Aorta (tissue), 5 donors: ENCODE measurements around the gene KLF11. TPM values are rescaled to one million over a fixed set of nuclear protein-coding genes. Genes with fewer than 3 reads are reported as not detected.

ENCODE experiments used
- ATAC-seq: fragments of 200-7000 bp; cut with Tn5 transposase; one replicate; pipeline ENCODE4 v1.9.1; 2022; ENCODE audit warnings: moderate library complexity; ENCODE audit not compliant: low FRiP score
- DNase-seq, 2 donors: peaks; one replicate each; pipeline ENCODE4 v3.0.0-alpha.2; 2020
- H3K27ac ChIP-seq, 2 donors: one replicate each; pipeline ENCODE4 v1.5.1; 2013; ENCODE audit warnings: low read length in 2 of 2, mild to moderate bottlenecking in 2 of 2, moderate library complexity in 2 of 2, control low read depth in 1 of 2, inconsistent platforms in 1 of 2, low read depth in 1 of 2
- H3K27me3 ChIP-seq, 2 donors: one replicate each; pipeline ENCODE4 v1.6.1; 2013; ENCODE audit warnings: control low read depth in 1 of 2, low read length in 1 of 2, mild to moderate bottlenecking in 1 of 2, moderate library complexity in 1 of 2; ENCODE audit not compliant: insufficient read depth in 2 of 2, control insufficient read depth in 1 of 2
- H3K36me3 ChIP-seq, 2 donors: one replicate each; pipeline ENCODE4 v1.6.1; 2013; ENCODE audit warnings: control low read depth in 1 of 2, low read length in 1 of 2, mild to moderate bottlenecking in 1 of 2; ENCODE audit not compliant: insufficient read depth in 2 of 2, control insufficient read depth in 1 of 2
- H3K4me1 ChIP-seq, 2 donors: one replicate each; pipeline ENCODE4 v1.6.1; 2013; ENCODE audit warnings: low read length in 2 of 2, control low read depth in 1 of 2, mild to moderate bottlenecking in 1 of 2, moderate library complexity in 1 of 2; ENCODE audit not compliant: insufficient read depth in 2 of 2, control insufficient read depth in 1 of 2
- H3K4me3 ChIP-seq, 2 donors: one replicate each; pipeline ENCODE4 v1.5.1; 2013; ENCODE audit warnings: low read length in 2 of 2, control low read depth in 1 of 2, mild to moderate bottlenecking in 1 of 2
- H3K9me3 ChIP-seq: one replicate; pipeline ENCODE4 v1.6.1; 2013; ENCODE audit warnings: mild to moderate bottlenecking, low read length; ENCODE audit not compliant: control insufficient read depth
- WGBS, 2 donors: extraction: QIAGEN DNeasy Blood & Tissue Kit; methylation state at CpG; one replicate each; pipeline ENCODE4 v1.1.7; 2013; 5-methylcytosine and 5-hydroxymethylcytosine counted together
- intact Hi-C, 2 donors: fragments of 100-400 bp; cut with DNase I; formaldehyde crosslinking; loops; one replicate each; pipeline versions ENCODE4 v1.14.2 to v1.15.0; 2022
- polyA plus RNA-seq, 2 donors: library from polyadenylated mRNA; stranded (reverse); fragments of 200-250 nt; gene quantifications; one replicate each; pipeline ENCODE4 v1.2.3, GENCODE V29; 2013
- total RNA-seq, 2 donors: library from RNA; stranded (reverse); fragmentation: NEBNext Ultra II Directional; extraction: Animal tissue kit (Norgen Biotek cat#: 25700); gene quantifications; one replicate each; pipeline ENCODE4 v1.2.1, GENCODE V29; 2021
- donor health status: healthy with polysubstance abuse.
- donor health status: Bipolar disorder and iron deficiency.
- donor health status: DM: no; HTN: no; CAD: no.
- donor health status: DM: no; HTN: no; CAD: no.
- donor health status: DM: yes; HTN: yes; CAD: no.

KLF11 gene
- total and polyA plus RNA-seq, 4 donors = 7.8 to 33.6 (median 20.4) TPM

GRCh38 chr2:10079266-10079869 lies 36.0 kb downstream of the KLF11 start:
- no peaks in the 10 kb centered on the region for H3K4me1 ChIP-seq
- ATAC-seq (peak; percentile 68), DNase-seq (peak; percentile 67 to 84)
- no peaks in the 10 kb centered on the region for H3K9me3 ChIP-seq
- H3K27ac ChIP-seq = peak overlapping the region; percentile 67 to 85
- H3K36me3 ChIP-seq = no peaks in the 10 kb centered on the region
- 0 to 1% methylated on average over 39 to 53 of the region's 53 CpGs for WGBS, 2 donors
- H3K27me3 ChIP-seq = no peaks in the 10 kb centered on the region
- H3K4me3 ChIP-seq = peak overlapping the region; percentile 76 to 96
- intact Hi-C loops = no loop called here

- WGBS, 2 donors = 1% methylated on average over 23 to 98 of the region's 98 CpGs
- Histone ChIP-seq H3K4me3 (peak within 1 kb of the TSS; percentile 76 to 96), H3K27me3 (no peaks in the 10 kb centered on the region), H3K4me1 (no peaks in the 10 kb centered on the region), H3K27ac (peak within 1 kb of the TSS; percentile 67 to 85), H3K9me3 (no peaks in the 10 kb centered on the region), H3K36me3 (no peaks in the 10 kb centered on the region)
- peak in 1 of 2 donors; percentile 83 for DNase-seq
- ATAC-seq = peak; percentile 47
- intact Hi-C loops = loop anchor here in 1 of 2 donors (5.0 kb wide), 1 partner anchor 42 kb away; the partner anchor contains the start of gene RRM2
Observed at GRCh38 chr2:10079870-10080535, 36.7 kb downstream of the KLF11 start, which contains the start of gene CYS1. Gene CYS1 (minus strand): TSS chr2:10080411. CDS start chr2:10080223, 188 bp downstream.

GRCh38 chr2:10080536-10081304 lies 37.4 kb downstream of the KLF11 start:
- intact Hi-C loops = loop anchor here in 1 of 2 donors (5.0 kb wide), 1 partner anchor 42 kb away; the partner anchor contains the start of gene RRM2
- H3K36me3 ChIP-seq = no peaks in the 10 kb centered on the region
- WGBS, 2 donors = 6 to 7% methylated on average over 38 to 45 of the region's 45 CpGs
- H3K9me3 ChIP-seq = no peaks in the 10 kb centered on the region
- no peaks in the 10 kb centered on the region for H3K4me1 ChIP-seq
- peak overlapping the region; percentile 76 to 96 for H3K4me3 ChIP-seq
- no peak for ATAC-seq
- no peaks in the 10 kb centered on the region for H3K27me3 ChIP-seq
- H3K27ac ChIP-seq = peak overlapping the region; percentile 67 to 69
- DNase-seq = no peak

- intact Hi-C loops = loop anchor here in 1 of 2 donors (5.0 kb wide), 1 partner anchor 39 kb away; the partner anchor contains the start of gene RRM2
- 4 to 7% methylated on average over 5 of the region's 5 CpGs for WGBS, 2 donors
- no peak for ATAC-seq
- Histone ChIP-seq H3K4me3 (peak overlapping the region in 1 of 2 donors; percentile 21), H3K4me1 (no peaks in the 10 kb centered on the region), H3K36me3 (no peaks in the 10 kb centered on the region), H3K27me3 (no peaks in the 10 kb centered on the region), H3K27ac (no peak overlapping the region), H3K9me3 (no peaks in the 10 kb centered on the region)
- no peak for DNase-seq
Observed at GRCh38 chr2:10083046-10083445, 39.7 kb downstream of the KLF11 start.

GRCh38 chr2:10083692-10084211 lies 40.4 kb downstream of the KLF11 start:
- intact Hi-C loops = loop anchor here in 1 of 2 donors (5.0 kb wide), 1 partner anchor 39 kb away; the partner anchor contains the start of gene RRM2
- ATAC-seq (no peak), DNase-seq (no peak)
- Histone ChIP-seq H3K27me3 (no peaks in the 10 kb centered on the region), H3K9me3 (no peaks in the 10 kb centered on the region), H3K4me3 (peak overlapping the region in 1 of 2 donors; percentile 21), H3K36me3 (no peaks in the 10 kb centered on the region), H3K27ac (peak overlapping the region in 1 of 2 donors; percentile 64), H3K4me1 (no peaks in the 10 kb centered on the region)
- 29 to 31% methylated on average over 13 of the region's 13 CpGs for WGBS, 2 donors

GRCh38 chr2:10084223-10084865 lies 41.0 kb downstream of the KLF11 start:
- H3K27me3 ChIP-seq = no peaks in the 10 kb centered on the region
- DNase-seq (no peak), ATAC-seq (no peak)
- no peaks in the 10 kb centered on the region for H3K4me1 ChIP-seq
- WGBS, 2 donors = 81% methylated on average over 12 of the region's 12 CpGs
- H3K9me3 ChIP-seq = no peaks in the 10 kb centered on the region
- intact Hi-C loops = loop anchor here in 1 of 2 donors (5.0 kb wide), 1 partner anchor 38 kb away; the partner anchor contains the start of gene RRM2
- no peak overlapping the region for H3K27ac ChIP-seq
- H3K36me3 ChIP-seq = no peaks in the 10 kb centered on the region
- no peak overlapping the region for H3K4me3 ChIP-seq

GRCh38 chr2:10085043-10085667 lies 41.8 kb downstream of the KLF11 start:
- H3K27ac ChIP-seq = no peak overlapping the region
- H3K27me3 ChIP-seq = no peaks in the 10 kb centered on the region
- DNase-seq = peak in 1 of 2 donors; percentile 9
- 73 to 74% methylated on average over 6 of the region's 6 CpGs for WGBS, 2 donors
- intact Hi-C loops = no loop called here
- ATAC-seq = no peak
- H3K36me3 ChIP-seq = no peaks in the 10 kb centered on the region
- H3K9me3 ChIP-seq = no peaks in the 10 kb centered on the region
- H3K4me1 ChIP-seq = no peaks in the 10 kb centered on the region
- H3K4me3 ChIP-seq = no peak overlapping the region
